H4 (cell line): ENCODE results near the gene LYSMD1. TPM values are rescaled to one million over a fixed set of nuclear protein-coding genes. Genes with fewer than 3 reads are reported as not detected.

Experiments used
- DNase-seq: peaks from one replicate; pipeline ENCODE4 v3.0.0-alpha.2; 2015; ENCODE audit warnings: low spot score
- total RNA-seq: library from RNA; depleted of rRNA; stranded (reverse); fragments of >200 nt; shearing (Covaris generic); gene quantifications from 2 replicates; pipeline ENCODE4 v1.2.3, GENCODE V29; 2014; rRNA removed

The LYSMD1 gene
- total RNA-seq, 1 experiment from 2014 or later, result 7.2 TPM

- DNase-seq, result no peak
Observed at GRCh38 chr1:151135433-151136385, 30.0 kb downstream of the LYSMD1 start.

- DNase-seq, result no peak
Observed at GRCh38 chr1:151134991-151135390, 30.7 kb downstream of the LYSMD1 start.

- DNase-seq, result no peak
Observed at GRCh38 chr1:151134396-151134795, 31.3 kb downstream of the LYSMD1 start.

- DNase-seq, result no peak
Observed at GRCh38 chr1:151133018-151133806, 32.5 kb downstream of the LYSMD1 start.

- DNase-seq, result no peak
Observed at GRCh38 chr1:151132335-151133017, 33.2 kb downstream of the LYSMD1 start.

GRCh38 chr1:151131701-151132334 is 33.9 kb downstream of the LYSMD1 start:
- no peak for DNase-seq

- no peak for DNase-seq
Observed at GRCh38 chr1:151130987-151131586, 34.6 kb downstream of the LYSMD1 start.

- DNase-seq, result no peak
Observed at GRCh38 chr1:151128800-151129199, 36.9 kb downstream of the LYSMD1 start.

GRCh38 chr1:151124763-151125403 is 40.8 kb downstream of the LYSMD1 start:
- DNase-seq, result no peak

GRCh38 chr1:151113877-151114276 is 51.8 kb downstream of the LYSMD1 start:
- no peak for DNase-seq

Other genes starting within 250 kb of the LYSMD1 start
- 15.9 and 26.2 TPM in 2 replicates for gene SETDB1, start 239.5 kb downstream of the LYSMD1 start, total RNA-seq
- 97.8 and 110 TPM in 2 replicates for gene CERS2, start 191.1 kb downstream of the LYSMD1 start, total RNA-seq
- gene ANXA9, start 183.6 kb downstream of the LYSMD1 start, total RNA-seq, result 0.04 and 0.23 TPM in 2 replicates
- 9.3 and 12.2 TPM in 2 replicates for gene MINDY1, start 159.0 kb downstream of the LYSMD1 start, total RNA-seq
- gene PRUNE1, start 157.5 kb downstream of the LYSMD1 start, total RNA-seq, result 10.6 and 19.7 TPM in 2 replicates
- 0.10 TPM in 1 of 2 replicates, not detected in the other for gene BNIPL, start 129.3 kb downstream of the LYSMD1 start, total RNA-seq
- gene C1orf56, start 118.2 kb downstream of the LYSMD1 start, total RNA-seq, result 0.86 and 2.7 TPM in 2 replicates
- 46.8 and 49.5 TPM in 2 replicates for gene CDC42SE1, start 106.3 kb downstream of the LYSMD1 start, total RNA-seq
- 49.2 and 65.3 TPM in 2 replicates for gene MLLT11, start 105.5 kb downstream of the LYSMD1 start, total RNA-seq
- gene GABPB2, start 95.1 kb downstream of the LYSMD1 start, total RNA-seq, result 2.6 and 8.3 TPM in 2 replicates
- gene SEMA6C, start 19.3 kb downstream of the LYSMD1 start, total RNA-seq, result 1.1 and 2.7 TPM in 2 replicates
- gene TNFAIP8L2, start 9.3 kb downstream of the LYSMD1 start, total RNA-seq, result not detected in 2 replicates
- 31.5 and 39.7 TPM in 2 replicates for gene SCNM1, start 242 bp upstream of the LYSMD1 start, total RNA-seq
- 0.35 TPM in 1 of 2 replicates, not detected in the other for gene TMOD4, start 10.1 kb upstream of the LYSMD1 start, total RNA-seq
- 65.2 and 65.8 TPM in 2 replicates for gene VPS72, start 24.3 kb upstream of the LYSMD1 start, total RNA-seq
- gene PIP5K1A, start 32.6 kb upstream of the LYSMD1 start, total RNA-seq, result 28.2 and 34.0 TPM in 2 replicates
- gene PSMD4, start 88.8 kb upstream of the LYSMD1 start, total RNA-seq, result 319 TPM in 2 replicates
- gene ZNF687, start 116.4 kb upstream of the LYSMD1 start, total RNA-seq, result 7.4 and 8.7 TPM in 2 replicates
- gene PI4KB, start 161.5 kb upstream of the LYSMD1 start, total RNA-seq, result 19.7 and 21.2 TPM in 2 replicates
- 49.6 and 49.7 TPM in 2 replicates for gene RFX5, start 181.3 kb upstream of the LYSMD1 start, total RNA-seq
- 3.3 and 5.8 TPM in 2 replicates for gene SELENBP1, start 206.8 kb upstream of the LYSMD1 start, total RNA-seq
- 726 and 740 TPM in 2 replicates for gene PSMB4, start 233.7 kb upstream of the LYSMD1 start, total RNA-seq